GM12872 (cell line): ENCODE data around the gene GPM6B.

Experiments
- TF ChIP-seq, protein P1 (sequence below): IDR thresholded peaks from 3 replicates; pipeline ENCODE4 v1.5.1; 2011; ENCODE audit warnings: low read depth, mild to moderate bottlenecking, low read length, moderate library complexity; ENCODE audit not compliant: insufficient read depth

GPM6B gene

DNA sequence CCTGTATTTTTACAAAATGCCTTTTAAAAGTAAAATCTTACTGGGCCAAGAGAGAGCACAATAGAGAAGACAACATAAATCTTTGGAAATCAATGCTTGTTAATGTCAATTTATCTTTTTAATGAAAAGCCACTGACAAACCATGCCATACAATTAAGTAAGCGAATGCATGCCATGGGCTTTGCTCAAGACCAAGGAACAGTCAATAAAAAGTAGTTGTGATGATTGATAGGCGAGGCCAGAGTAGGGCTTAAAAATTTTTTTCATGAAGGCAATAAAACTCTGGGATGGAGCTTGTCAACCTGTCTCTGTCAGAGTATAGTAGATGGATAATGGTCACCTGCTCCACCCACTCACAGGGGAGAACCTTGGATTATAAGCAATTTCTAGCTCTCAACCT is 17.5 kb upstream of the GPM6B start:
- TF ChIP-seq, protein P1, sequence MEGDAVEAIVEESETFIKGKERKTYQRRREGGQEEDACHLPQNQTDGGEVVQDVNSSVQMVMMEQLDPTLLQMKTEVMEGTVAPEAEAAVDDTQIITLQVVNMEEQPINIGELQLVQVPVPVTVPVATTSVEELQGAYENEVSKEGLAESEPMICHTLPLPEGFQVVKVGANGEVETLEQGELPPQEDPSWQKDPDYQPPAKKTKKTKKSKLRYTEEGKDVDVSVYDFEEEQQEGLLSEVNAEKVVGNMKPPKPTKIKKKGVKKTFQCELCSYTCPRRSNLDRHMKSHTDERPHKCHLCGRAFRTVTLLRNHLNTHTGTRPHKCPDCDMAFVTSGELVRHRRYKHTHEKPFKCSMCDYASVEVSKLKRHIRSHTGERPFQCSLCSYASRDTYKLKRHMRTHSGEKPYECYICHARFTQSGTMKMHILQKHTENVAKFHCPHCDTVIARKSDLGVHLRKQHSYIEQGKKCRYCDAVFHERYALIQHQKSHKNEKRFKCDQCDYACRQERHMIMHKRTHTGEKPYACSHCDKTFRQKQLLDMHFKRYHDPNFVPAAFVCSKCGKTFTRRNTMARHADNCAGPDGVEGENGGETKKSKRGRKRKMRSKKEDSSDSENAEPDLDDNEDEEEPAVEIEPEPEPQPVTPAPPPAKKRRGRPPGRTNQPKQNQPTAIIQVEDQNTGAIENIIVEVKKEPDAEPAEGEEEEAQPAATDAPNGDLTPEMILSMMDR: no peak

DNA sequence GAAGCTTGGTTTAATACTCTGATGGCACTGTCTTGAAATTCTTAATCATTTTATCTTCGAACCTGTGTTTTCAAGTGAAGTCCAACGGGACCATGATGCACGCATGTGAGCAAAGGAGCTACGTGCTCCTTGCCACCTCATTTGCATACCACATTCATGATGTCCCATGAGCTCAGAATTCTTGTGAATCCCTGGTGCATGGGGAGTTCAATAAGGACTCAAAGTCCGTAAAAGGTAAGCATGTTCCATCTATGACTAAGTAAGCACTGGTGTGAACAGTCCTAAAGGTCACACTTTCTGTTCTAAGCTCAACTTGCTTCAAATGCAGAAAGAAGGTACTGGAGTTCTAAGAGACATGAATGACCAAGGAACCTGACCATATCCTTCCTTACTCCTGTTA is 13.1 kb upstream of the GPM6B start:
- TF ChIP-seq, protein P1: no peak

DNA sequence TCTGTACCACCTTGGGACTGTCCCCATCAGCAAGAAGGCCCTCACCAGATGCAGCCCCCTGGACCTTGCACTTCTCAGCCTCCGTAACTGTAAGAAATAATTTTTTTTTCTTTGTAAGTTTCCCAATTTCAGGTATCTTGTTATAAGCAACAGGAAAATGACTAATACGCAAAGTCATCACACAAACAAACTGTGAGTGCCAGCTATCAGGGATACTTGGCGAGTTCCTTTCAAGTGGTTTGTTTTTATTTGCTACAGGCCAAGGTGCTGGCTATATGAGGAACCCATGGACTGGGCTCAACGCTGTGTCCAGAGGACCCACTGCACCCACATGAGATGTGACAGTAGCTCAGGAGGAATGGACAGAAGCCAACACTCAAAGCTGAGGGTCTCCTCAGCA is 11.5 kb upstream of the GPM6B start:
- TF ChIP-seq, protein P1: no peak

DNA sequence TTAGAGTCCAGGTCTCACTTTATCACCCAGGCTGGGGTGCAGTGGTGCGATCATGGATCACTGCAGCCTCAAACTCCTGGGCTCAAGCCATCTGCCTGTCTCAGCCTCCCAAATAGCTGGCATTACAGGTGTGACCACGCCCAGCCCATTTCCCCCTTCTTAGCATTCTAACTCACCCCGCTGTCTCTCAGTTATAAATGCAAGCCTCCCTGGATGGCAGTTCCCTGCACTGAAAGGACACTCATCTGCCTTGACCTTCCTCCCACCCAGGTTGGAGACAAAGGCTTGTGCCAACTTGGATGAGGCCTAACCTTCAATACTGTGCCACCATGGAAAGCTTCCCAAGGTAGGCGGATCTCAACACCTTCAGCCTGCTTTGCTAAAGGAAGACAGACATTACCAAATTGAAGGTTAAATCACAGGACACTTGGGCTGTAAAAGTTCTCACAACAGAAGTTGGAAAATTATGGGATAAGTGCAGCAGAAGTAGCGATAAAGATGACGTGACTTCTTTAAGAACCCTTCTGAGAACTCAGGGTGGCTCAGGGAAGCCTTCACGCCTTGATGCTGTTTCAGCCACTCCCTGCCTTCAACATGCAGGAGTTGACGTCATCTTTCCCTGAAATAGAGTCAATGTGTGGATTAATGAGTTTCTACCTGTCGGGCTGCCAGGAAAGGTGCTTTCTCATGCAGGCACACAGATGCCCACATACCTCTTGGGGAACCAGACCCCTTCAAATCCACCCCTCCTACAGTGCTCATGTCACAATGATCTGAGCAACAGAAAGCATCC is 10.6 kb upstream of the GPM6B start:
- TF ChIP-seq, protein P1: no peak

- TF ChIP-seq, protein P1: no peak
Observed at GRCh38 chrX:13826770-13827169, 9.9 kb upstream of the GPM6B start.

GRCh38 chrX:13825178-13825762 is 8.4 kb upstream of the GPM6B start:
- TF ChIP-seq, protein P1: no peak

GRCh38 chrX:13824746-13825145 is 7.9 kb upstream of the GPM6B start:
- TF ChIP-seq, protein P1: no peak
